ENCODE measurements around the gene F2RL3. TPM values are rescaled to one million over a fixed set of nuclear protein-coding genes. Genes with fewer than 3 reads are reported as not detected.
"Not testable (repeated sequence)": the region's sequence is repeated elsewhere in the genome, so short reads cannot be mapped to it uniquely, and the experiment has no call there.

F2RL3 gene
- polyA plus RNA-seq, 1 donor from 2014 or later = 0.36 TPM

DNA sequence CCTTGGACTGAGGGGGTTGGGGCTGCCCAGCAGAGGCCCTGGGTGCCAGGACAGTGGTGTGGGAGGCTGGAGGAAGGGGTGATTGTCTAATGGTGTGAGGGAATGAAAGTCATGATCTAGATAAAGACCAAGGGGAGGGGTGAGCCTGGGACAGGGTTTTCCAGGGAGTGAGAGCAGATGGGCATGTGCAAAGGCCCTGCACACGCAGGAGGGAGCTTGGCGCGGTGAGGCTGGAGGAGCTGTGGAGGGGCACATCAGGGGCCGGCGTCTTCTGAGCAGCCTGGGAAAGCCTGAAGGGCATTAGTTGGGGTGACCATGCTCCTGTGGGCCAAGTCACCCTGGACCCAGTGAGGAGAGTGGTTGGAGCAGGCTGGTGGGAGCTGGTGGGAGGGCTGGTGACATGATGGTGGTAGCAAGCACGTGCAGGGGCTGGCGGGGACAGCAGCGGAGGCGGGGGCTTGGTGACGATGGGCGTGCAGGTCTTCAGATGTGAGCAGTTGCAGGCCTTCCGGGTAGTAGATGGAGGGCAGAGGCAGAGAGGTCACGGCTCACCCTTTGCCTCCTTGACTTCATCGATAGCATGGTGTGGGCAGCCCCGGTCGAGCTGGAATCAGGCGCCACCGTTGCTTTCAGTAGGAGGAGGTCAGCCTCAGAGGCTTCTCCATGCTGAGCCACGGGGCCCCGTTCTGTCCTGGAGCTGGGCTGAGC is 20.2 kb upstream of the F2RL3 start:
- Mint-ChIP-seq H3K4me1 (peaks cover 0 to 1% (median 0%) of the 10 kb centered on the region in 3 donors), H3K4me3 (no peak overlapping the region), H3K27me3 (no peaks in the 10 kb centered on the region), H3K27ac (no peak overlapping the region), H3K9me3 (no peaks in the 10 kb centered on the region), H3K36me3 (peaks cover 7% of the 10 kb centered on the region)

- Mint-ChIP-seq H3K4me1 (peaks cover 0 to 10% (median 4%) of the 10 kb centered on the region in 3 donors), H3K9me3 (peaks cover 0 to 2% (median 0%) of the 10 kb centered on the region in 3 donors), H3K36me3 (peaks cover 13% of the 10 kb centered on the region), H3K4me3 (no peak overlapping the region), H3K27ac (no peak overlapping the region), H3K27me3 (no peaks in the 10 kb centered on the region)
Measured at GRCh38 chr19:16869331-16869972, 19.3 kb upstream of the F2RL3 start.

DNA sequence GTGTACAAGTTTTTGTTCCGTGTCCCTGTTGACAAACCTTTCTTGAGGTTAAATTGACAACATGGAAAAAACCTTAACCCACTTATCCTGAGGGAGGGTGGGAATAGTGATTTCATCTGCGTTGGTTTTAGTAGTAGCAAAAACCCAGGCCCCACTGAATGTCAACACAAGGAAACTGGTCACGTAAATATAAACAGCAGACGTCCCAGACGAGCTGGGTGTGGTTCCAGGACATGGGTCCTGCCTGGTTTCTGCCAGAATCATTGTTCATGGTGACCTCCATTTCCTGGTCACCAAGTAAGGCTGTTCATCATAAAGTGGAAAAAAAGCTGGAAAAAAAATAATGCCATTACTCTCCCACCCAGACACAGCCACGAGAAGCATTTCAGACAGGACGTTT is 16.9 kb upstream of the F2RL3 start:
- no peak overlapping the region for H3K4me3 Mint-ChIP-seq
- H3K27me3 Mint-ChIP-seq = no peaks in the 10 kb centered on the region
- peaks cover 12% of the 10 kb centered on the region for H3K36me3 Mint-ChIP-seq
- peaks cover 0 to 6% (median 0%) of the 10 kb centered on the region in 3 donors for H3K9me3 Mint-ChIP-seq
- H3K4me1 Mint-ChIP-seq = peaks cover 0 to 19% (median 14%) of the 10 kb centered on the region in 3 donors
- H3K27ac Mint-ChIP-seq = peak overlapping the region in 1 of 3 donors; percentile 59

DNA sequence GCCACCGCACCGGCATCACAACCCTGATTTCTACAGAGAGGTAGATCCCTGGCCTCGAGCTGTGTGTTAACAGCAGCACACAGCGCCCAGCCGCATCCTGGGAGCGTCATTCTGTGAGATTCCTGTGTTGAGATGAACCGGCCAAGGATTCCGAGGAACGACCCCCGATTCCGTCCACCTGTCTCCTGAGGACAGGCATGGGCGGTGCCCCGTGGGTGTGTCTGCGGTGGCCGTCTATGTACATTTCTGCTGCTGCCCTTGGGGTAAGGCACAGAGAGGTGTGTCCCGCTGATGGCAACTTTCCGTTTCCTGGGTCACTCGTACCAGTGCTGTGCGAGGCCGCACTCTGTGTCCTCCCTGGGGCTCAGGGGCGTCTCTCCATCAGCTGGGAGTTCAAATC is 16.1 kb upstream of the F2RL3 start:
- Mint-ChIP-seq H3K27ac (no peak overlapping the region), H3K36me3 (peaks cover 12% of the 10 kb centered on the region), H3K4me3 (no peak overlapping the region), H3K9me3 (peaks cover 0 to 6% (median 0%) of the 10 kb centered on the region in 3 donors), H3K27me3 (no peaks in the 10 kb centered on the region), H3K4me1 (peaks cover 0 to 19% (median 14%) of the 10 kb centered on the region in 3 donors)

DNA sequence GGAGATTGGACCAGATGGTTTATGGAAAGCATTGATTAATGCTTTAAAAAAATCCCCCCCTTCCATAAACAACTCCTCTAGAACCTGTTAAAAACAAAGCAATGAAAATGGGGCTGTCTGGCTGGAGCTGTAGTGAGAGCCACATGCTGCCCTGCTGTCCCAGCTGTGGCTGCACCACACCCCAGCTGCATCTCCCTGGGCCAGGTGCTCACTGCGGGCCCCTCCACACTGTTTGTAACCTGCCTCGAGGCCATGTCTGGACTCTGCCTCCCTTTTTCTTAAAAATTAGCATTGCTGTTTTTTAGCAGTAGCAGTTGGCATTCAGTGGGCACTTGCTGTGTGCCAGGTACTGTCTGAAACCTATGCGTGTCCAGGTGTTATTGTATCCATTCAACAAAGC is 15.2 kb upstream of the F2RL3 start:
- Mint-ChIP-seq H3K36me3 (peaks cover 9% of the 10 kb centered on the region), H3K27ac (peak overlapping the region; percentile 6 to 97 (median 63)), H3K27me3 (no peaks in the 10 kb centered on the region), H3K4me3 (peak overlapping the region in 1 of 4 donors; percentile 55), H3K4me1 (peaks cover 0 to 19% (median 14%) of the 10 kb centered on the region in 3 donors), H3K9me3 (peaks cover 0 to 6% (median 0%) of the 10 kb centered on the region in 3 donors)

DNA sequence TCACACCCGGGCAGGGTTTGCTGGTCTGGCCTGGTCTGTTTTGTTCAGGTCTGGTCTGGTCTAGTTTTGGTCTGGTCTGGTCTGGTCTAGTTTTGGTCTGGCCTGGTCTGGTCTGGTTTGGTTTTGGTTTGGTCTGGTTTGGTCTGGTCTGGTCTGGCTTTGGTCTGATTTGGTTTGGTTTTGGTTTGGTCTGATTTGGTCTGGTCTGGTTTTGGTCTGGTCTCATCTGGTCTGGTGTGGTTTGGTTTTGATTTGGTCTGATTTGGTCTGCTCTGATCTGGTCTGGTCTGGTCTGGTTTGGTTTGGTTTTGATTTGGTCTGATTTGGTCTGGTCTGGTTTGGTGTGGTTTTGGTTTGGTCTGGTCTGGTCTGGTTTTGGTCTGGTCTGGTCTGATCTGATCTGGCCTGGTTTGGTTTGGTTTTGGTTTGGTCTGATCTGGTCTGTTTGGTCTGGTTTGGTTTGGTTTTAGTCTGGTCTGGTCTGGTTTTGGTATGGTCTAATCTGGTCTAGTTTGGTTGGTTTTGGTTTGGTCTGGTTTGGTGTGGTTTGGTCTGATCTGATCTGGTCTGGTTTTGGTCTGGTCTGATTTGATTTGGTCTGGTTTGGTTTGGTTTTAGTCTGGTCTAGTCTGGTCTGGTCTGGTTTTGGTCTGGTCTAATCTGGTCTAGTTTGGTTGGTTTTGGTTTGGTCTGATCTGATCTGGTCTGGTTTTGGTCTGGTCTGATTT is 14.4 kb upstream of the F2RL3 start:
- Mint-ChIP-seq H3K4me1 (peaks cover 0 to 19% (median 14%) of the 10 kb centered on the region in 3 donors), H3K9me3 (peaks cover 0 to 6% (median 0%) of the 10 kb centered on the region in 3 donors), H3K27ac (peak overlapping the region; percentile 6 to 97 (median 87)), H3K36me3 (peaks cover 12% of the 10 kb centered on the region), H3K4me3 (peak overlapping the region in 2 of 4 donors; percentile 15 to 91), H3K27me3 (no peaks in the 10 kb centered on the region)

- Mint-ChIP-seq H3K4me3 (peak overlapping the region in 1 of 4 donors; percentile 91), H3K36me3 (peaks cover 12% of the 10 kb centered on the region), H3K4me1 (peaks cover 0 to 19% (median 14%) of the 10 kb centered on the region in 3 donors), H3K27ac (peak overlapping the region in 2 of 3 donors; percentile 6 to 97)
- H3K9me3 Mint-ChIP-seq, H3K27me3 Mint-ChIP-seq: not testable (repeated sequence)
Measured at GRCh38 chr19:16874978-16875299, 13.9 kb upstream of the F2RL3 start.

GRCh38 chr19:16875584-16876555 is 12.9 kb upstream of the F2RL3 start:
- H3K27me3 Mint-ChIP-seq = no peaks in the 10 kb centered on the region
- peak overlapping the region; percentile 71 to 92 (median 91) for H3K27ac Mint-ChIP-seq
- H3K4me1 Mint-ChIP-seq = peaks cover 0 to 19% (median 16%) of the 10 kb centered on the region in 3 donors
- peaks cover 18% of the 10 kb centered on the region for H3K36me3 Mint-ChIP-seq
- peaks cover 0 to 9% (median 6%) of the 10 kb centered on the region in 3 donors for H3K9me3 Mint-ChIP-seq
- peak overlapping the region in 2 of 4 donors; percentile 62 to 82 for H3K4me3 Mint-ChIP-seq

GRCh38 chr19:16876904-16877361 is 11.9 kb upstream of the F2RL3 start:
- H3K36me3 Mint-ChIP-seq = peaks cover 19% of the 10 kb centered on the region
- peaks cover 0 to 11% (median 11%) of the 10 kb centered on the region in 3 donors for H3K9me3 Mint-ChIP-seq
- H3K4me1 Mint-ChIP-seq = peaks cover under 1 to 19% (median 16%) of the 10 kb centered on the region in 3 donors
- H3K27ac Mint-ChIP-seq = peak overlapping the region in 1 of 3 donors; percentile 62
- peak overlapping the region in 1 of 4 donors; percentile 23 for H3K4me3 Mint-ChIP-seq
- H3K27me3 Mint-ChIP-seq = no peaks in the 10 kb centered on the region

DNA sequence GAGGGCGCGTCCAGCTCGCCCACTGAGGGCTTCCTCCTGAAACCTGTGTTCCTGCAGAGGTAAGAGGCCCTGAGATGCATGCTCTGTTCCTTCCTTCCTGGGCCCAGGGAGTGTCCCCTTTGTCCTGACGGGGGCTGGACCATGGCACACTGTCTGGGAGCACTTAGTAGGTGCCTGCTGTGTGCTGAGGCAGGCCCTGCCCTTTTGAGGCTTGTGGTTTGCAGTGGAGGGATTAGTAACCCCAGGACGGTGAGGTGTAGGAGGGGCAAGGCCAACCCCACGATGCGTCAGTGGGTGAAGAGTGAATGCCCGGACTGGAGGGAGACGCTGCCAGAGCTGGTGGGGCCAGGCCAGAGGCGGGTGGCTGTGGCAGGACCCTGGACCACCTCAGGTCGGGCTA is 11.2 kb upstream of the F2RL3 start:
- Mint-ChIP-seq H3K27ac (no peak overlapping the region), H3K36me3 (peaks cover 19% of the 10 kb centered on the region), H3K4me3 (no peak overlapping the region), H3K9me3 (peaks cover 4 to 18% (median 18%) of the 10 kb centered on the region in 3 donors), H3K4me1 (peaks cover 4 to 19% (median 16%) of the 10 kb centered on the region in 3 donors), H3K27me3 (no peaks in the 10 kb centered on the region)

GRCh38 chr19:16878181-16878965 is 10.4 kb upstream of the F2RL3 start:
- Mint-ChIP-seq H3K4me3 (peak overlapping the region in 2 of 4 donors; percentile 33 to 45), H3K36me3 (peaks cover 22% of the 10 kb centered on the region), H3K4me1 (peaks cover 4 to 22% (median 16%) of the 10 kb centered on the region in 3 donors), H3K27ac (no peak overlapping the region), H3K27me3 (no peaks in the 10 kb centered on the region), H3K9me3 (peaks cover 8 to 24% (median 23%) of the 10 kb centered on the region in 3 donors)

- Mint-ChIP-seq H3K27ac (no peak overlapping the region), H3K9me3 (peaks cover 8 to 25% (median 17%) of the 10 kb centered on the region in 3 donors), H3K4me1 (peaks cover 4 to 5% (median 4%) of the 10 kb centered on the region in 3 donors), H3K4me3 (peak overlapping the region in 1 of 4 donors; percentile 49), H3K27me3 (no peaks in the 10 kb centered on the region), H3K36me3 (peaks cover 13% of the 10 kb centered on the region)
Measured at GRCh38 chr19:16880884-16881554, 7.8 kb upstream of the F2RL3 start.

GRCh38 chr19:16882146-16882545 is 6.7 kb upstream of the F2RL3 start:
- H3K27ac Mint-ChIP-seq = peak overlapping the region in 1 of 3 donors; percentile 23
- no peak overlapping the region for H3K4me3 Mint-ChIP-seq
- peaks cover 13% of the 10 kb centered on the region for H3K36me3 Mint-ChIP-seq
- H3K4me1 Mint-ChIP-seq = peaks cover 3 to 4% (median 4%) of the 10 kb centered on the region in 3 donors
- no peaks in the 10 kb centered on the region for H3K27me3 Mint-ChIP-seq
- H3K9me3 Mint-ChIP-seq = peaks cover 8 to 25% (median 17%) of the 10 kb centered on the region in 3 donors

All from IgD-negative memory B cell (primary cell).